Spleen (tissue), 11 donors: Measurements from ENCODE around the gene SLC30A7. TPM values are rescaled to one million over a fixed set of nuclear protein-coding genes. Genes with fewer than 3 reads are reported as not detected.

Source experiments
- DNase-seq: peaks from one replicate; pipeline ENCODE4 v3.0.0-alpha.2; 2020
- H3K27ac ChIP-seq, 8 donors: fragments of 200-600 bp; sonication (generic) in 7 of 8; 1 replicate in 4 of 8; 2 replicates in 4 of 8; pipeline versions ENCODE4 v1.5.0 to v1.8.0; 2016 to 2021; ENCODE audit warnings: inconsistent platforms in 4 of 8, mild to moderate bottlenecking in 4 of 8, moderate library complexity in 1 of 8
- H3K27me3 ChIP-seq, 7 donors: fragments of 200-600 bp; sonication (generic) in 6 of 7; replicated peaks in 1 of 7; 1 replicate in 4 of 7; 2 replicates in 3 of 7; pipeline versions ENCODE4 v1.5.0 to v1.8.0; 2016 to 2021; ENCODE audit warnings: inconsistent platforms in 3 of 7, mild to moderate bottlenecking in 1 of 7
- H3K36me3 ChIP-seq, 6 donors: fragments of 200-600 bp; sonication (generic) in 5 of 6; 1 replicate in 4 of 6; 2 replicates in 2 of 6; pipeline versions ENCODE4 v1.5.0 to v1.8.0; 2016 to 2021; ENCODE audit warnings: inconsistent platforms in 2 of 6
- H3K4me1 ChIP-seq, 6 donors: fragments of 200-600 bp; sonication (generic) in 5 of 6; 1 replicate in 3 of 6; 2 replicates in 3 of 6; pipeline versions ENCODE4 v1.5.0 to v1.8.0; 2016 to 2021; ENCODE audit warnings: inconsistent platforms in 3 of 6
- H3K4me3 ChIP-seq, 8 donors: fragments of 200-600 bp; sonication (generic) in 7 of 8; 1 replicate in 4 of 8; 2 replicates in 4 of 8; pipeline versions ENCODE4 v1.5.0 to v1.8.0; 2016 to 2021; ENCODE audit warnings: inconsistent platforms in 4 of 8, mild to moderate bottlenecking in 4 of 8, moderate library complexity in 2 of 8
- H3K9me3 ChIP-seq, 8 donors: fragments of 200-600 bp; sonication (generic) in 7 of 8; 1 replicate in 4 of 8; 2 replicates in 4 of 8; pipeline versions ENCODE4 v1.5.0 to v1.8.0; 2016 to 2021; ENCODE audit warnings: inconsistent platforms in 4 of 8
- POLR2A ChIP-seq, 3 donors: fragments of 450-650 bp; IDR thresholded peaks; one replicate each; pipeline ENCODE4 v1.5.1; 2017; ENCODE audit warnings: antibody characterized with exemption in 3 of 3, mild to moderate bottlenecking in 1 of 3
- WGBS, 5 donors: extraction: QIAGEN DNeasy Blood & Tissue Kit in 3 of 5; methylation state at CpG; one replicate each; pipeline versions ENCODE4 v1.1.5 to v1.1.7; 2013 to 2018; 5-methylcytosine and 5-hydroxymethylcytosine counted together
- intact Hi-C: fragments of 100-400 bp; cut with DNase I; formaldehyde crosslinking; loops from one replicate; pipeline ENCODE4 v1.15.0; 2023; ENCODE audit warnings: low total_unique reads
- polyA plus RNA-seq, 3 donors: library from polyadenylated mRNA; stranded (reverse); fragments of 200-250 nt; gene quantifications; one replicate each; pipeline ENCODE4 v1.2.1, GENCODE V29; 2013
- total RNA-seq, 7 donors: library from RNA; depleted of rRNA in 3 of 7; stranded (reverse); fragments of >200 nt in 3 of 7; fragmentation: NEBNext Ultra II Directional in 4 of 7; extraction: Animal tissue kit (Norgen Biotek cat#: 25700) in 4 of 7; gene quantifications; one replicate each; pipeline versions ENCODE4 v1.1.0 to v1.2.1, GENCODE V29; 2016 to 2021
- TF ChIP-seq, protein P1 (sequence below), 11 experiments: fragments of 200-600 bp in 7 of 11; fragments of 450-650 bp in 4 of 11; sonication (generic) in 4 of 11; IDR thresholded peaks in 8 of 11; conservative IDR thresholded peaks in 3 of 11; 1 replicate in 7 of 11; 2 replicates in 4 of 11; pipeline versions ENCODE4 v1.4.0 to v1.8.0; 2016 to 2021; ENCODE audit warnings: antibody characterized with exemption in 11 of 11, inconsistent platforms in 4 of 11, mild to moderate bottlenecking in 1 of 11
- donor health status: healthy with polysubstance abuse.
- donor health status: DM: no; HTN: no; CAD: no; lungs with moderate emphysema.
- donor health status: DM: no; HTN: no; CAD: no.
- donor health status: Bipolar disorder and iron deficiency.
- donor health status: healthy.
- donor health status: DM: no; HTN: no; CAD: no.
- donor health status: DM: yes; HTN: yes; CAD: no.

SLC30A7 gene
- total and polyA plus RNA-seq, 10 donors: 4.2 to 44.5 (median 35.9) TPM

DNA sequence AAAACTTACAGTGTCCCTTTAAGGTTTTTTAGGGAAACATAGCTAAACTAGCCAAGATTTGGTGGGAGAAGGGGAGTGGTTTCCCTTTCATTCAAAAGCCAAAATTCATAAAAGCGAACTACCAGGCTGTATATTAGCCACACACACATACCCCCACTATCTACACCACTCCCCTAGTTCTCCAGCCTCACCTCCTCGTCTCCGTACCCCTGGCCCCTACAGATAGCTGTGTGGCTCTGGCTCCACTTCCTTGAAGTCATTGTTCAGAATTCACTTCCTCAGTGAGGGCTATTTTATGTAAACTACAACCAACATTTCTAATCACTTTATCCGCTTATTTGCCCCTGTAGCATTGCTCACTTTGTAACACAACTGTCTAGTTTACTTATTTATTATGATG, 135.0 kb downstream of the SLC30A7 start:
- no peak for DNase-seq
- 82 to 88% (median 86%) methylated on average over 4 of the region's 4 CpGs for WGBS, 5 donors
- Histone ChIP-seq H3K36me3 (no peaks in the 10 kb centered on the region), H3K9me3 (peaks cover 0 to 5% (median 0%) of the 10 kb centered on the region in 8 donors), H3K27me3 (no peaks in the 10 kb centered on the region), H3K4me1 (peaks cover 0 to 68% (median 31%) of the 10 kb centered on the region in 6 donors), H3K27ac (no peak overlapping the region), H3K4me3 (no peak overlapping the region)
- TF ChIP-seq, protein P1, sequence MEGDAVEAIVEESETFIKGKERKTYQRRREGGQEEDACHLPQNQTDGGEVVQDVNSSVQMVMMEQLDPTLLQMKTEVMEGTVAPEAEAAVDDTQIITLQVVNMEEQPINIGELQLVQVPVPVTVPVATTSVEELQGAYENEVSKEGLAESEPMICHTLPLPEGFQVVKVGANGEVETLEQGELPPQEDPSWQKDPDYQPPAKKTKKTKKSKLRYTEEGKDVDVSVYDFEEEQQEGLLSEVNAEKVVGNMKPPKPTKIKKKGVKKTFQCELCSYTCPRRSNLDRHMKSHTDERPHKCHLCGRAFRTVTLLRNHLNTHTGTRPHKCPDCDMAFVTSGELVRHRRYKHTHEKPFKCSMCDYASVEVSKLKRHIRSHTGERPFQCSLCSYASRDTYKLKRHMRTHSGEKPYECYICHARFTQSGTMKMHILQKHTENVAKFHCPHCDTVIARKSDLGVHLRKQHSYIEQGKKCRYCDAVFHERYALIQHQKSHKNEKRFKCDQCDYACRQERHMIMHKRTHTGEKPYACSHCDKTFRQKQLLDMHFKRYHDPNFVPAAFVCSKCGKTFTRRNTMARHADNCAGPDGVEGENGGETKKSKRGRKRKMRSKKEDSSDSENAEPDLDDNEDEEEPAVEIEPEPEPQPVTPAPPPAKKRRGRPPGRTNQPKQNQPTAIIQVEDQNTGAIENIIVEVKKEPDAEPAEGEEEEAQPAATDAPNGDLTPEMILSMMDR (IDR thresholded peaks at IDR 0.05 in 8 of 11, conservative IDR thresholded peaks at IDR 0.05 in 3 of 11): no peak
- TF ChIP-seq POLR2A (IDR thresholded peaks at IDR 0.05): no peak
- intact Hi-C loops: no loop called here

Other genes with a start within 250 kb of the SLC30A7 start
- 100 to 1,000 TPM; 284 to 849 (median 474) TPM for gene VCAM1, start 176.3 kb upstream of the SLC30A7 start, total RNA-seq
- 10 to 100 TPM; 39.6 to 65.7 (median 41.9) TPM for gene VCAM1, start 176.3 kb upstream of the SLC30A7 start, polyA plus RNA-seq
- gene EXTL2, start 1.2 kb upstream of the SLC30A7 start, total RNA-seq: 10 to 100 TPM in 2 of 7 donors, 1 to 10 TPM in 5; 5.9 to 14.1 (median 8.8) TPM
- gene EXTL2, start 1.2 kb upstream of the SLC30A7 start, polyA plus RNA-seq: 1 to 10 TPM; 5.0 to 6.3 (median 5.4) TPM
- 10 to 100 TPM; 19.3 to 31.7 (median 24.5) TPM for gene DPH5, start 129.7 kb downstream of the SLC30A7 start, total RNA-seq
- gene DPH5, start 129.7 kb downstream of the SLC30A7 start, polyA plus RNA-seq: 10 to 100 TPM; 45.9 to 60.0 (median 49.8) TPM